ENCODE data around the gene ZCWPW2. TPM values are rescaled to one million over a fixed set of nuclear protein-coding genes. Genes with fewer than 3 reads are reported as not detected.

Gene ZCWPW2
- total RNA-seq, 6 experiments from 2014 or later, result 0.18 to 0.24 (median 0.20) TPM; not detected in 3

- Histone ChIP-seq H3K36me3 (no peaks in the 10 kb centered on the region), H3K4me3 (peak overlapping the region; percentile 63 to 81 (median 79)), H3K27me3 (no peaks in the 10 kb centered on the region), H3K4me1 (peaks cover 0 to 19% (median 9%) of the 10 kb centered on the region in 4 donors), H3K9me3 (no peaks in the 10 kb centered on the region), H3K27ac (peak overlapping the region; percentile 99 to 100 (median 99))
- peak; percentile 21 for TF ChIP-seq POLR2A (IDR thresholded peaks at IDR 0.05)
- TF ChIP-seq, protein P1, sequence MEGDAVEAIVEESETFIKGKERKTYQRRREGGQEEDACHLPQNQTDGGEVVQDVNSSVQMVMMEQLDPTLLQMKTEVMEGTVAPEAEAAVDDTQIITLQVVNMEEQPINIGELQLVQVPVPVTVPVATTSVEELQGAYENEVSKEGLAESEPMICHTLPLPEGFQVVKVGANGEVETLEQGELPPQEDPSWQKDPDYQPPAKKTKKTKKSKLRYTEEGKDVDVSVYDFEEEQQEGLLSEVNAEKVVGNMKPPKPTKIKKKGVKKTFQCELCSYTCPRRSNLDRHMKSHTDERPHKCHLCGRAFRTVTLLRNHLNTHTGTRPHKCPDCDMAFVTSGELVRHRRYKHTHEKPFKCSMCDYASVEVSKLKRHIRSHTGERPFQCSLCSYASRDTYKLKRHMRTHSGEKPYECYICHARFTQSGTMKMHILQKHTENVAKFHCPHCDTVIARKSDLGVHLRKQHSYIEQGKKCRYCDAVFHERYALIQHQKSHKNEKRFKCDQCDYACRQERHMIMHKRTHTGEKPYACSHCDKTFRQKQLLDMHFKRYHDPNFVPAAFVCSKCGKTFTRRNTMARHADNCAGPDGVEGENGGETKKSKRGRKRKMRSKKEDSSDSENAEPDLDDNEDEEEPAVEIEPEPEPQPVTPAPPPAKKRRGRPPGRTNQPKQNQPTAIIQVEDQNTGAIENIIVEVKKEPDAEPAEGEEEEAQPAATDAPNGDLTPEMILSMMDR (IDR thresholded peaks at IDR 0.05), result no peak
- DNase-seq (no peak), ATAC-seq (peak in 1 of 4 donors; percentile 6)
- intact Hi-C loops (cut with DNase I), result no loop called here
- WGBS (ENCODE audit: insufficient coverage, low coverage, low lambda C conversion rate, missing lambda C conversion rate), result 7% methylated on average over 16 of the region's 16 CpGs
These were observed 902 bp upstream of the ZCWPW2 start for GRCh38 chr3:28347374-28348264.

GRCh38 chr3:28348265-28348628, 274 bp upstream of the ZCWPW2 start:
- TF ChIP-seq, protein P1 (IDR thresholded peaks at IDR 0.05), result no peak
- no peak for TF ChIP-seq POLR2A (IDR thresholded peaks at IDR 0.05)
- 0% methylated on average over 9 of the region's 16 CpGs for WGBS (ENCODE audit: insufficient coverage, low coverage, low lambda C conversion rate, missing lambda C conversion rate)
- peak in 2 of 4 donors; percentile 81 to 87 for ATAC-seq
- Histone ChIP-seq H3K9me3 (no peaks in the 10 kb centered on the region), H3K4me1 (peaks cover 0 to 19% (median 9%) of the 10 kb centered on the region in 4 donors), H3K27me3 (no peaks in the 10 kb centered on the region), H3K36me3 (no peaks in the 10 kb centered on the region), H3K27ac (peak overlapping the region; percentile 99 to 100 (median 99)), H3K4me3 (peak overlapping the region; percentile 63 to 81 (median 79))
- intact Hi-C loops (cut with DNase I), result no loop called here
- DNase-seq, result no peak

GRCh38 chr3:28349469-28350000, 1.0 kb downstream of the ZCWPW2 start:
- no peaks in the 10 kb centered on the region for H3K9me3 ChIP-seq
- peak overlapping the region; percentile 63 to 81 (median 79) for H3K4me3 ChIP-seq
- H3K27ac ChIP-seq, result peak overlapping the region; percentile 99 to 100 (median 99)
- no peak for DNase-seq
- WGBS (ENCODE audit: insufficient coverage, low coverage, low lambda C conversion rate, missing lambda C conversion rate), result 12% methylated on average over 13 of the region's 13 CpGs
- no peaks in the 10 kb centered on the region for H3K36me3 ChIP-seq
- TF ChIP-seq, protein P1 (IDR thresholded peaks at IDR 0.05), result peak in 1 of 4 donors; percentile 2
- TF ChIP-seq POLR2A (IDR thresholded peaks at IDR 0.05), result no peak
- no peaks in the 10 kb centered on the region for H3K27me3 ChIP-seq
- H3K4me1 ChIP-seq, result peaks cover 0 to 19% (median 9%) of the 10 kb centered on the region in 4 donors
- ATAC-seq, result peak in 2 of 4 donors; percentile 1
- intact Hi-C loops (cut with DNase I), result no loop called here

DNA sequence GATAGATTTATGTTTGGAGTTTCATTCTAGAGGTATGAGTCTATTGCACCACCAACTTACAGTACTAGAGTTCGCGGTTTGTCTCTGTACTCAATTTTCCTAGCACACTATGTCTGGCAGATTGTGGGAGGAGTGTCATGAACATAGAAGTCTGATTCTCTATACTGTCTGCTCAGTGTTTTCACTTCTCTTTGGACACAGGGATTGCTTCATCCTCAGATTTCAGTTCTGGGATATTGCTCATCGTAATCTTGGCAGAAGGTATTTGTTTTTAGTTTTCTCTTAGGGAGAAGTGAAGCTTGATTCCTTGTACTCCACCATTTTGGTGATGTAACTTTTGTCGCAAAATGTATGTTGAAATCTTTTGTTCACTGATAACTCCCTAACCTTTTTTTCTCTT, 27.9 kb downstream of the ZCWPW2 start:
- no peak for TF ChIP-seq POLR2A (IDR thresholded peaks at IDR 0.05)
- TF ChIP-seq, protein P1 (IDR thresholded peaks at IDR 0.05), result no peak
- no peaks in the 10 kb centered on the region for H3K36me3 ChIP-seq
- intact Hi-C loops (cut with DNase I), result no loop called here
- ATAC-seq (peak; percentile 48 to 65 (median 51)), DNase-seq (no peak)
- no peak overlapping the region for H3K4me3 ChIP-seq
- 73% methylated on average over 4 of the region's 4 CpGs for WGBS (ENCODE audit: insufficient coverage, low coverage, low lambda C conversion rate, missing lambda C conversion rate)
- no peaks in the 10 kb centered on the region for H3K27me3 ChIP-seq
- H3K27ac ChIP-seq, result no peak overlapping the region
- no peaks in the 10 kb centered on the region for H3K4me1 ChIP-seq
- H3K9me3 ChIP-seq, result peaks cover 0 to 5% (median 0%) of the 10 kb centered on the region in 4 donors
